GM21737 (cell line): ENCODE data around the gene QSOX2.

Source experiments
- ATAC-seq: cut with Tn5 transposase; IDR thresholded peaks from one replicate; pipeline ENCODE4 v1.9.1; 2021; ENCODE audit warnings: mild to moderate bottlenecking, moderate library complexity; ENCODE audit not compliant: unreplicated experiment

QSOX2 gene

DNA sequence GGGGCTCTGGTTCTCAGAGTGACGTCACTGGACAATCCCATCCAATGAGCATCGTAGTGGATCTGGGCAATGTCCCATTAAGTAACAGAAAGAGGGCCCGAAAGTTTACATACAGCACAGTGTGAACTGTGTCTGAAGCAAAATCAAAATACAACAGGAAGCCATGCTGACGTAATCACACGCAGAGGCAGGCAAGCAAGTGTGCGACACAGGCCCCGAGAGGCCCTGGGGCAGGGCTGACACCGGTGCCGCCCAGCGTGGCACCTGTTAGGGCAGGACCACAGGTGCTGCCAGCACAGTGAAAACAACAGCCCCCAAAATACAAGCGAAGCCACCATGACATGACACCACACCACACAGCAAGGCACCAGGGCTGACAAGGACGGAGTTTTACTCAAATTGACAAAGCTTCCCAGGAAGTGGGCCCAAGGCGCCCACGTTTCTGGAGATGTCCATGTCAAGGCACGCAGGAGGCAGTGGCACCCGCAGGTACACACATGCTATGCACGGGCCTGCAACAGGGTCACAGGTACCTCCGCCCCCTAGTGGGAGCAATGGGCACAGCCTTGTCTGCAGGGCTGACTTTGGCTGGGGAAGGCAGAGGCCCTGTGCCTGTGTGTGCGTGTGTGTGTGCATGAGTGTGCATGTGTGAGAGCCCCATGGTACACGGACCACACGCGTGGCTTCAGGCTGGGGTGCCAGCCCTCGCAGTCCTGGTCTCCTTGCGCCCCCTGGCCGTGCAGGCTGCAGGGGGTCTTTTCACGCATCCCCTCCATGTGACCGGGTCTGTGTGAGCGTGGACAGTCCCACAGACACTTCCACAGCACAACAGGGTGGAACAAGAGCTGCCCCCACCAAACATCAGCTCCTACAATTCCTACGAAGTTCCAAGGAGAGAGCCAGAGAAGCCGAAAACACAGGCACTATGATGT lies 19.6 kb downstream of the QSOX2 start:
- ATAC-seq = peak; percentile 46

GRCh38 chr9:136225366-136225747 lies 20.3 kb downstream of the QSOX2 start:
- peak; percentile 49 for ATAC-seq

GRCh38 chr9:136223871-136224640 lies 21.6 kb downstream of the QSOX2 start:
- ATAC-seq = no peak

- ATAC-seq = no peak
Observed at GRCh38 chr9:136222906-136223285, 22.7 kb downstream of the QSOX2 start.

DNA sequence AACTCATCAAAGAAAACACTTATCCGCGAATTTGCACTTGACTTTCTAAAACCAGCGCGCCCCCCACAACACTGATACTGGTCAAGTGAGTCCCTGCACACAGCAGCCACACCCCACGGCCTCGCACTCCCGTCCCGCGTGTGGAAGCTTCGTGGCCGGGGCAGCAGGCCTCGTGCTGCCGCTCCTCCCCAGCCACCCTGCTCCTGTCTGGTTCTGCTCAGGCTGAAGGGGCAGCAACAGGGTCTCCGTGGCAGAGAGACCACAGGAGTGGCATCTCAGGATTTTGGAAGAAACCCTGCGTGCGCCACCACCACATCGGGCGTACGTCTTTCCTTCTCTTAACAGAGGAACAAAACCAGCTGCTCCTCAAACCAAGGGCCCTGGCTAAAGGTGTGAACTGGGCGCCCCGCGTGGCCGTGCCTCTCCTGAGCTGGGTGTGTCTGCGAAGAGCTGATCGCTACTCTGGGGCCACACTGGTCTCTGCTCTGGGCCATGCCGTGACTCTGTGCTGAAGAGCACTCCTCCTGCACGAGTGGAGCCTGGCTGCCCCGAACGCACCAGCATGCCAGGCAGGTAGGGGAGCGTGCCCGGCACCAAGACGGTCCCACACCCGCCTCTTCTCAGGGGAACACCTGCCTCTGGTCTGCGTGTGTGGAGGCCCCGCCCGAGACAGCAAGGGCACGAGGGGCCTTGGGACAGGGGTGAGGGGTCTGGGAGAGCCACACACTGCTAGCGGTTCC lies 23.3 kb downstream of the QSOX2 start:
- no peak for ATAC-seq

- ATAC-seq = no peak
Observed at GRCh38 chr9:136220017-136220729, 25.4 kb downstream of the QSOX2 start.

DNA sequence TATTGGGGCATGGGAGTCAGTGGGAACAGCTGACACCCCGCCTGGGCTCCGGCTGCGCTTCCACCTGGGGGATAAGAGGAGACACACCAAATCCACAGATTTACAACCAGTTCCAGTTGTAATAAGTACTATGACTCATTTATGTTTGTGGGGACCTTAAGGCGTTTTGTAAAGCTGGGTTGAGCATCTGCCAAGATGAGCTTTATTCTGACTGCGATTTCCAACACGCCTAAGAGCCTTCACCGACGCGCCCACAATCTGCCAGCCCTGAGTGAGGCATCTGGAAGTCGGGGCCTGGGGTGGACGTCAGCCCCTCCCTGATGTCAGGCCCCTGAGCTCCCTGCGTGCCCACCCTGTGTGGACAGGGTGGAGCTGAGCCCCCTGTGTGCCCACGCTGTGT lies 26.3 kb downstream of the QSOX2 start:
- ATAC-seq = no peak

DNA sequence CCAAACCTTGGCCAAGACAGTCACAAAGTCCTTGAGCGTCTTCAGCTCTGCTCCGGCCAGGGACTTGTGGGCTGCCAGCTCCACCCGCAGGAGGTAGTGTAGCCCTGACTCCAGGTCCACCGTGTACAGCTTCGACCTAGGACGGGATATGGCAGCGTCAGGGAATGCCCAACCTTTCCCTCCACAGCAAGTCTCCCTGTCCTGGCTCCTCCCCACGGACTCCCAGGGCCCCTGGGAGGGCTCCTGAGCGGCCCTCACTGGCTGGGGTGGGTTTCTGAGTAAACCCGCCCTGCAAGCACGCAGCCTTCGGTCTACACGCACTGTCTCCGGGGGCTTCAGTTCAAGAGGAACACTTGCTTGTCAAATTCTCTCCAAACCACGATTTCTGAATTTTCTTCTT lies 26.9 kb downstream of the QSOX2 start:
- no peak for ATAC-seq

DNA sequence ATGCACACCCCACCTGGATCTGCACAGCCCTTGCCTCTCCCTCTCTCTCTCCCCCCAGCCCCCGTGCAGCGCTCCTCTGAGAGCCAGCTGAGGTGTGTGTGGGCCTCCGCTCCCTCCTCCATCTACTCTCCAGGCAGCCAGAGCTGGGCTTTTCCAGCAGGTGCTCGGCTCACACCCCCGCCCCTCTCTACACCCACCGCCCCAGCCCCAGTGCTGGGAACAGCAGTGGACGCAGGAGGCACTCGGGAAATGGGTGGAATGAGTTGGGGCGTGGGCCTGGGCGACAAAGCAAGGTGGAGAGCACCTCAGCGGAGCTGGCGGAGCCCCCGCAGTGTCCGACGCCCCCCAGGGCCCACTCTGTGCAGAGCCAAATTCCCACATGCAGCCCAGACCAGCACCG lies 27.3 kb downstream of the QSOX2 start:
- no peak for ATAC-seq

DNA sequence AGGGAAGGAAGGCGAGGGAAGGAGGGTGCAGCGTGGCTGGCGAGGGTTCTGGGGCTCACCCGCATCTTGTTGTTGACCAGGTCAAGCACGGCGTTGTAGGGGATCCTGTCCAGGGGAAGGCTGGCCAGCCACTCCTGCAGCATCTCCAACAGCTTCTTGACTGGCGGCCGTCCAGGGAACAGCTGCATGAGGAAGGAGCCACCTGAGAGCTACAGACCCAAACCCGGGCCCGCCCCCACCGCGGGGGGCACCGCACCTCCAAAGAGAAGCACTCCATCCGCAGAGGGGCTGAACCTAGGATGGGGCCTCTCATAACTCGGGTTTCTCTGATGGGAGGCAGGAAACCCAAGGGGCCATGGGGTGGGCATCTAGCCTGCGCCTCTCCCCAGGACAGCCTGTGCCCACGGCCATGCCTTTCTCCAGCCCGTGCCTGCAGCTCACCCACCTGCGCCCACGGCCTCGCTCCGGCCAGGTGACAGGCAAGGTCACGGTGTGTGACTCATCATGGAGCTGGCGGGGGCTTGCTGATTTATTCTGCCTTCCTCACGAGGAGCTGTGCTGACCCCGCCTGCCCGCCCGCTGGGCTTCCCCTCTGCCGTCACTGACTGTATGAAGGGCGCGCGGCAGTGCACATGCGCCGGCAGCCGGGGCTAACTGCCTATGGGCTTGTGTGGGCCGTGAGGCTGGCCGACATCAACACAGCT lies 28.9 kb downstream of the QSOX2 start:
- ATAC-seq = no peak

GRCh38 chr9:136213733-136214132 lies 31.9 kb downstream of the QSOX2 start:
- ATAC-seq = no peak

- no peak for ATAC-seq
Observed at GRCh38 chr9:136212345-136212950, 33.2 kb downstream of the QSOX2 start.

GRCh38 chr9:136211441-136212344 lies 33.9 kb downstream of the QSOX2 start:
- no peak for ATAC-seq

DNA sequence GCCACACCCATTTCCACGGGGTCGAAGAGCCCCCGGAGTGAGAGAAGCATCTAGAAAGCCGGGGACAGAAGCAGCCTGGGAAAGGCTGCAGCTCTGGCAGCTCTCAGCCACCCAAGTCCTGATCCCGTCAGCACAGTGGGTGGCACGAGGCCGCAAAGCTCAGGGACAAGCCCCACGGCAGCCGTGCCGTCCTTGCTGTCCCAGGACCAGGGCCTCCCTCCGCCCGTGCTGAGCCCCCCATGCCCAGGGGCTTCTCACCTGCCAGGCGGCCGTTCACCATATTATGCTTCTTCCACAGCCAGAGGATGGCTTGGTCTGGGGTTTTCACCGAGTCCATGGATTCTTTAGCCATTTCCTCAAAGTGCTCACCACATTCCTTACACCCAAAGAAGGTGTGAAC lies 34.6 kb downstream of the QSOX2 start:
- ATAC-seq = no peak

DNA sequence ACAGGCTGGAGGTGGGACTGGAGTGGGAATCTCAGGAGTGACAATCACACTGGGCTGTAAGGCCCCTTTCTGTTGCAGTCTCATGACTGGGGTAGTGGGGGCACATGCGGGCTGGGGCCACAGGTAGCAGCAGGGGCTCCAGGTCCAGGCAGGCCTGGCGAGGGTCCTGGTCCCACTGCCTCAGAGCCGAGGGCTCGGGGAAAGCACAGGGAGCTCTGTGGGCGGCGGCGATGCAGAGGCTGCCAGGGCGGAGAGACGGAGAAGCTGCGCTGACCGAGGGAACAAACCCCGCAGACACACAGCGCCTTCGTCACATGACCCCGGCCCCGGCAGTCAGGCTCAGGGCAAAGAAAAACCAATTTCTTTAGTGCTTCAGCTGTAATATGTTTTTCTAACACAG lies 35.3 kb downstream of the QSOX2 start:
- ATAC-seq = no peak

DNA sequence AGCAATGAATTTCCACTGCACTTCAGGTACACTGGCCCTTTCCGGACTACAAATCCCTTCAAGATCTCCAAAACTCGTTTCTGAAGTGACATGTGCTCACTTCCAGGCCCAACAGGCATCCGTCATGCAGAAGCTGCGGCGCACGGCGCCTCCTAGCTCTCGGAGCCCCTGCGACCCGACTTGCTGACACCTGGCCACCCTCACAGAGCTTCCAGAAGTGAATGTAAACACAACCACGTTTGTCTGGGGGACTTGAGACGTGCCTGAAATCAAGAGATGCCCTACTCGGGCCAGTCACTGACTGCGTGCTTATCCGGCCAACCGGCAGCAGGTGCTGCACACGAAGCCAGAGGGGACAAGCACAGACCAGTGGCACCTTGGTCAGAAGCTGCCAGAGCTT lies 35.8 kb downstream of the QSOX2 start:
- ATAC-seq = no peak

GRCh38 chr9:136209232-136209631 lies 36.4 kb downstream of the QSOX2 start:
- no peak for ATAC-seq

- ATAC-seq = no peak
Observed at GRCh38 chr9:136208675-136209074, 36.9 kb downstream of the QSOX2 start.

GRCh38 chr9:136207616-136208015 lies 38.0 kb downstream of the QSOX2 start:
- ATAC-seq = no peak
